Activated CD4-positive, alpha-beta T cell treated with anti-CD3 and anti-CD28 coated beads, Interleukin-2, amount 50 U/mL, for 24 hours (primary cell): ENCODE measurements around the gene HAUS7.
A peak's percentile ranks its signal among the peaks of the same experiment; 100 is the strongest.
"Not testable (repeated sequence)": the region's sequence is repeated elsewhere in the genome, so short reads cannot be mapped to it uniquely, and the experiment has no call there.

Experiments
- DNase-seq, 2 donors: peaks; one replicate each; pipeline ENCODE4 v3.0.0-alpha.2; 2020; ENCODE audit warnings: low read depth in 1 of 2, low spot score in 1 of 2

Gene HAUS7

GRCh38 chrX:153411255-153411987, 59.0 kb downstream of the HAUS7 start, which contains the start of gene ZFP92:
Gene ZFP92, plus strand, starts transcription at chrX:153411472. Its CDS starts 6,851 bp downstream, at chrX:153418323.
- peak in 1 of 2 donors; percentile 1 for DNase-seq

GRCh38 chrX:153410888-153411254, 59.5 kb downstream of the HAUS7 start:
- no peak for DNase-seq

- no peak for DNase-seq
Observed at GRCh38 chrX:153410373-153410772, 60.0 kb downstream of the HAUS7 start.

GRCh38 chrX:153409414-153410101, 60.8 kb downstream of the HAUS7 start:
- DNase-seq, result no peak

GRCh38 chrX:153408871-153409351, 61.5 kb downstream of the HAUS7 start:
- no peak for DNase-seq

- DNase-seq, result no peak
Observed at GRCh38 chrX:153408221-153408721, 62.1 kb downstream of the HAUS7 start.

GRCh38 chrX:153407736-153408135, 62.6 kb downstream of the HAUS7 start:
- no peak for DNase-seq

- DNase-seq, result no peak
Observed at GRCh38 chrX:153406903-153407302, 63.5 kb downstream of the HAUS7 start.

- no peak for DNase-seq
Observed at GRCh38 chrX:153406011-153406410, 64.4 kb downstream of the HAUS7 start.

- DNase-seq, result no peak
Observed at GRCh38 chrX:153405426-153405825, 65.0 kb downstream of the HAUS7 start.

GRCh38 chrX:153404333-153404732, 66.0 kb downstream of the HAUS7 start:
- not testable (repeated sequence) for DNase-seq

- no peak for DNase-seq
Observed at GRCh38 chrX:153401133-153401764, 69.1 kb downstream of the HAUS7 start, which contains the start of gene PNMA6E. Gene PNMA6E, minus strand, starts transcription at chrX:153401350. Its CDS starts 2,501 bp downstream, at chrX:153398849.

GRCh38 chrX:153400146-153401132, 69.9 kb downstream of the HAUS7 start:
- peak; percentile 4 to 18 for DNase-seq

GRCh38 chrX:153398275-153398960, 72.0 kb downstream of the HAUS7 start:
- no peak for DNase-seq
